NB4 (cell line): ENCODE measurements around the gene TADA3.

Source experiments
- MYC ChIP-seq: IDR thresholded peaks from 2 replicates; pipeline ENCODE4 v1.6.1; 2011; ENCODE audit warnings: low read depth, low read length
- POLR2A ChIP-seq: IDR thresholded peaks from 2 replicates; pipeline ENCODE4 v1.6.1; 2011; ENCODE audit warnings: mild to moderate bottlenecking; ENCODE audit not compliant: insufficient read length; ENCODE audit errors: extremely low read depth
- TF ChIP-seq, protein P1 (sequence below): IDR thresholded peaks from one replicate; pipeline ENCODE4 v1.5.1; 2012; ENCODE audit warnings: low read depth, low read length
- TF ChIP-seq, protein P2 (sequence below): IDR thresholded peaks from 2 replicates; pipeline ENCODE4 v1.6.1; 2011; ENCODE audit warnings: low read depth, low read length

DNA sequence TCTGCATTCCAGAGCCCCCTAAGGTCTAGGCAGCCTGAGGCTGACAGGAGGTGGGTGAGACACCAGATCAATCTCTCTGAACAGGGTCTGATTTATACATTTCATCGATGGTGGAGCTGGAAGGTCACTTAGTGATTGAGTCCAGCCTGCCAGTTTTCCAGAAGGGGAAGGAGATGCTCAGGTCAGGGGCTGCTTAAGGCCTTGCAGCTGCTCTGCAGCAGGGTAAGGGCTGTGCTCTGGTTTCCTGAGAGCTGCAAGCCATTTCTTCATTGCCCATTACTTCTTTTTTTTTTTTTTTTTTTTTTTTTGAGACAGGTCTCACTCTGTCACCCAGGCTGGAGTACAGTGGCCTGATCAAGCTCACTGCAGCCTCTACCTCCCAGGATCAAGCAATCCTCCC lies 10.7 kb downstream of the TADA3 start:
- TF ChIP-seq, protein P1, sequence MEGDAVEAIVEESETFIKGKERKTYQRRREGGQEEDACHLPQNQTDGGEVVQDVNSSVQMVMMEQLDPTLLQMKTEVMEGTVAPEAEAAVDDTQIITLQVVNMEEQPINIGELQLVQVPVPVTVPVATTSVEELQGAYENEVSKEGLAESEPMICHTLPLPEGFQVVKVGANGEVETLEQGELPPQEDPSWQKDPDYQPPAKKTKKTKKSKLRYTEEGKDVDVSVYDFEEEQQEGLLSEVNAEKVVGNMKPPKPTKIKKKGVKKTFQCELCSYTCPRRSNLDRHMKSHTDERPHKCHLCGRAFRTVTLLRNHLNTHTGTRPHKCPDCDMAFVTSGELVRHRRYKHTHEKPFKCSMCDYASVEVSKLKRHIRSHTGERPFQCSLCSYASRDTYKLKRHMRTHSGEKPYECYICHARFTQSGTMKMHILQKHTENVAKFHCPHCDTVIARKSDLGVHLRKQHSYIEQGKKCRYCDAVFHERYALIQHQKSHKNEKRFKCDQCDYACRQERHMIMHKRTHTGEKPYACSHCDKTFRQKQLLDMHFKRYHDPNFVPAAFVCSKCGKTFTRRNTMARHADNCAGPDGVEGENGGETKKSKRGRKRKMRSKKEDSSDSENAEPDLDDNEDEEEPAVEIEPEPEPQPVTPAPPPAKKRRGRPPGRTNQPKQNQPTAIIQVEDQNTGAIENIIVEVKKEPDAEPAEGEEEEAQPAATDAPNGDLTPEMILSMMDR: no peak
- TF ChIP-seq POLR2A (no peak), MYC (no peak)
- TF ChIP-seq, protein P2, sequence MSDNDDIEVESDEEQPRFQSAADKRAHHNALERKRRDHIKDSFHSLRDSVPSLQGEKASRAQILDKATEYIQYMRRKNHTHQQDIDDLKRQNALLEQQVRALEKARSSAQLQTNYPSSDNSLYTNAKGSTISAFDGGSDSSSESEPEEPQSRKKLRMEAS: no peak
